Left lung (tissue), 10 donors: Measurements from ENCODE around the gene PTPRA. TPM values are rescaled to one million over a fixed set of nuclear protein-coding genes. Genes with fewer than 3 reads are reported as not detected.

Source experiments
- ATAC-seq: fragments of 200-7000 bp; cut with Tn5 transposase; one replicate; pipeline ENCODE4 v1.9.1; 2020; ENCODE audit warnings: moderate library complexity
- DNase-seq, 4 donors: peaks; one replicate each; pipeline ENCODE4 v3.0.0-alpha.2; 2013 to 2020
- H3K27ac ChIP-seq, 2 donors: fragments of 200-600 bp; sonication (generic) in 1 of 2; one replicate each; pipeline versions ENCODE4 v1.5.0 to v1.8.0; 2020 to 2021
- H3K27me3 ChIP-seq, 2 donors: fragments of 200-600 bp; sonication (generic) in 1 of 2; one replicate each; pipeline versions ENCODE4 v1.5.0 to v1.8.0; 2020 to 2021
- H3K36me3 ChIP-seq, 2 donors: fragments of 200-600 bp; sonication (generic) in 1 of 2; one replicate each; pipeline versions ENCODE4 v1.5.0 to v1.8.0; 2020 to 2021
- H3K4me1 ChIP-seq, 2 donors: fragments of 200-600 bp; one replicate each; pipeline ENCODE4 v1.8.0; 2021
- H3K4me3 ChIP-seq, 2 donors: fragments of 200-600 bp; sonication (generic) in 1 of 2; one replicate each; pipeline versions ENCODE4 v1.5.0 to v1.8.0; 2020 to 2021; ENCODE audit warnings: mild to moderate bottlenecking in 1 of 2
- H3K9me3 ChIP-seq, 2 donors: fragments of 200-600 bp; sonication (generic) in 1 of 2; one replicate each; pipeline versions ENCODE4 v1.5.0 to v1.8.0; 2020 to 2021
- intact Hi-C, 2 donors: fragments of 100-400 bp; cut with DNase I; formaldehyde crosslinking; loops; one replicate each; pipeline versions ENCODE4 v1.11.2 to v1.14.2; 2022
- polyA plus RNA-seq, 6 donors: library from polyadenylated mRNA; unstranded; fragments of 120-200 nt; gene quantifications; one replicate each; pipeline ENCODE4 v1.2.1, GENCODE V29; 2013; ENCODE audit not compliant: insufficient read length in 6 of 6
- total RNA-seq, 2 donors: library from RNA; stranded (reverse); fragmentation: NEBNext Ultra II Directional; extraction: Animal tissue kit (Norgen Biotek cat#: 25700); gene quantifications; one replicate each; pipeline ENCODE4 v1.2.1, GENCODE V29; 2021
- TF ChIP-seq, protein P1 (sequence below), 2 donors: fragments of 200-600 bp; sonication (generic) in 1 of 2; IDR thresholded peaks; one replicate each; pipeline versions ENCODE4 v1.5.0 to v1.8.0; 2021; ENCODE audit warnings: antibody characterized with exemption in 2 of 2
- donor health status: DM: no; HTN: yes; CAD: no.
- donor health status: DM: no; HTN: no; CAD: no.

Gene PTPRA
- total and polyA plus RNA-seq, 8 donors = 51.0 to 88.1 (median 78.6) TPM

DNA sequence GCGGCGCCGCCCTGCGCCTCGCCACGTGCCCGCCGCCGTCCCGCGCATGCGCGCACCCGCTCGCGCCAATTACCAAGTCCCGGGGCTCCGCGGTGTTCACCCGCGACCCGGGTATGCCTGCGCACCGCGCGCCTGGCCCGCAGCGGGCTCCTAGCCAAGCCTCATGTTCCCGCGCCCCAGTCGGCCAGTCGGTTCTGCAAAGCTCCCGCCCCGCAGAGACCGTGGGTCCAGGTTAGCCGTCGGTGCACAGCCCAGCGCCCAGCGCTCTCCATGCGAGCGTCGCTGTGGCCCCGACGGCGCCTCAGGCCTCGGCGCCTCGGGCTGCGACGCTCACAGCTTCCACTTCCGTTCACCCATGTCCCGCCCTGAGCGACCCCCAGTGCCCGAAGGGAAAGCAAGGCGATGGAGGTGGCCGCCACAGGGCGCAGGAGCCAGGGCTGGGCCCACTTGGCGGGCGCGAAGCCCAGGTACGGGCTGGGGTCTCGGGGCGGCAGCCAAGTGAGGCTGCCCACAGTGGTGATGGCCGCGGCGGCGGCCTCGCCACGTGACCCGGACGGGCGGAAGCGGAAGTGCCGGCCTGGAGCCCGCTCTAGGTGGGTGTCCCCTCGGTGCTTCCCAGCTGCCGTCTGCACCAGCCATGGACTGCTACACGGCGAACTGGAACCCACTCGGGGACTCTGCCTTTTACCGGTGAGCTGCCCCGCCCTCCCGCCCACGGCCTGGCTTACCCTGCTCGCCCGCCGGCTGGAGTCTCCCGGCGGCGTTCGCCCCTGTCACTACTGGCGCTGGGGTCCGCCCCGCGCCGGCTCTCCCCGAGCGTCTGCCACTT lies 32.9 kb upstream of the PTPRA start, which contains the start of the genes PCED1A and VPS16:
Gene PCED1A, minus strand, starts transcription at position 518 of the 829 bp plus-strand sequence. CDS start 743 bp downstream, outside the sequence.
Gene VPS16, plus strand, starts transcription at position 608 of the 829 bp plus-strand sequence. Its CDS starts 30 bp downstream, at position 638.
- TF ChIP-seq, protein P1, sequence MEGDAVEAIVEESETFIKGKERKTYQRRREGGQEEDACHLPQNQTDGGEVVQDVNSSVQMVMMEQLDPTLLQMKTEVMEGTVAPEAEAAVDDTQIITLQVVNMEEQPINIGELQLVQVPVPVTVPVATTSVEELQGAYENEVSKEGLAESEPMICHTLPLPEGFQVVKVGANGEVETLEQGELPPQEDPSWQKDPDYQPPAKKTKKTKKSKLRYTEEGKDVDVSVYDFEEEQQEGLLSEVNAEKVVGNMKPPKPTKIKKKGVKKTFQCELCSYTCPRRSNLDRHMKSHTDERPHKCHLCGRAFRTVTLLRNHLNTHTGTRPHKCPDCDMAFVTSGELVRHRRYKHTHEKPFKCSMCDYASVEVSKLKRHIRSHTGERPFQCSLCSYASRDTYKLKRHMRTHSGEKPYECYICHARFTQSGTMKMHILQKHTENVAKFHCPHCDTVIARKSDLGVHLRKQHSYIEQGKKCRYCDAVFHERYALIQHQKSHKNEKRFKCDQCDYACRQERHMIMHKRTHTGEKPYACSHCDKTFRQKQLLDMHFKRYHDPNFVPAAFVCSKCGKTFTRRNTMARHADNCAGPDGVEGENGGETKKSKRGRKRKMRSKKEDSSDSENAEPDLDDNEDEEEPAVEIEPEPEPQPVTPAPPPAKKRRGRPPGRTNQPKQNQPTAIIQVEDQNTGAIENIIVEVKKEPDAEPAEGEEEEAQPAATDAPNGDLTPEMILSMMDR (IDR thresholded peaks at IDR 0.05) = no peak
- Histone ChIP-seq H3K27me3 (no peaks in the 10 kb centered on the region), H3K36me3 (peaks cover 0 to 20% of the 10 kb centered on the region in 2 donors), H3K4me1 (peaks cover 3 to 20% of the 10 kb centered on the region in 2 donors), H3K27ac (peak within 1 kb of the TSS; percentile 83 to 96), H3K9me3 (no peaks in the 10 kb centered on the region), H3K4me3 (peak within 1 kb of the TSS; percentile 89 to 95)
- ATAC-seq (peak; percentile 99), DNase-seq (peak; percentile 85 to 97 (median 91))
- intact Hi-C loops = no loop called here

DNA sequence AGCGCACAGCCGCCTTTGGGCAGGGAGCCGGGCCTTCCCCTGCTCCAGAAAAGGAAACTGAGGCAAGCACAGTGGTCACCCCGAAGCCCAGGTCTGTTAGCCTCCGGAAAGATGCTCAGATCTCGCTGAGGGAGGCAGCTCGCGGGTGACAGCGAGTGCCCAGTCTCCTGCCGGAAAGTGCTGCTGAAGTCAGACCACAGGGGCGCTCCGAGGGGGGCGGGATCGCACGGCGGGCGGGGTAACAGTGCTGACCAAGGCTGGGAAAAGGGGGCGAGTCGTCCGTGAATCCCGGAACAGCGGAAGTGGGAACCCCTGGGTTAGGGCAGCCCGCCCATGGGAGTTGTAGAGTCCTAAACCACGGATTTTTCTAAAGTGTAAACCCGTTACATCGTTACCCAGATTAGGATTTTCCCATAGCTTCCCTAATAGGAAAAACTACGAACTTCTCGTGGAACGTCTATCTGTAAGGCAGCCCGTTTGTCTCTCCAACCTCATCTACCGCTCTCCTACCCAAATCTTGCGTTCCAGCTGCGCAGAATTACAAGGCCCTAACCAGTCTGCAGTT lies 32.2 kb upstream of the PTPRA start:
- Histone ChIP-seq H3K4me1 (peaks cover 3 to 20% of the 10 kb centered on the region in 2 donors), H3K9me3 (no peaks in the 10 kb centered on the region), H3K27me3 (no peaks in the 10 kb centered on the region), H3K4me3 (peak overlapping the region; percentile 89 to 95), H3K27ac (peak overlapping the region; percentile 83 to 96), H3K36me3 (peaks cover 0 to 15% of the 10 kb centered on the region in 2 donors)
- TF ChIP-seq, protein P1 (IDR thresholded peaks at IDR 0.05) = no peak
- peak; percentile 69 for ATAC-seq
- intact Hi-C loops = no loop called here
- peak; percentile 58 to 87 (median 64) for DNase-seq

DNA sequence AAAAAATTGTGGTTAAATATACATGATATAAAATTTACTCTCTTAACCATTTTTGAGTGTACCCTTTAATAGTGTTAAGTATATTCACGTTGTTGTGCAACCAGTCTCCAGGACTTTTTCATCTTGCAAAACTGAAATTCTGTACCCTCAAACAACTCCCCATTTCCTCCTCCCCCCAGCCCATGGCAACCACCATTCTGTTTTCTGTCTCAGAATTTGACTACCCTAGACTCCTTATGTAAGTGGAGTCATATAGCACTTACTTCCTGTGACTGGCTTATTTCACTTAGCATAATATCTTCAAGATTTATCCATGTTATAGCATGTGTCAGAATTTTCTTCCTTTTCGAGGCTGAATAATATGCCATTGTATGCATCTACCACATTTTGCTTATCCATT lies 27.7 kb upstream of the PTPRA start:
- DNase-seq = no peak
- intact Hi-C loops = no loop called here
- no peaks in the 10 kb centered on the region for H3K27me3 ChIP-seq
- H3K27ac ChIP-seq = no peak overlapping the region
- no peak overlapping the region for H3K4me3 ChIP-seq
- TF ChIP-seq, protein P1 (IDR thresholded peaks at IDR 0.05) = no peak
- H3K36me3 ChIP-seq = peaks cover 0 to 6% of the 10 kb centered on the region in 2 donors
- no peak for ATAC-seq
- H3K4me1 ChIP-seq = peaks cover 3 to 11% of the 10 kb centered on the region in 2 donors
- no peaks in the 10 kb centered on the region for H3K9me3 ChIP-seq

- intact Hi-C loops = no loop called here
- Histone ChIP-seq H3K4me1 (peaks cover under 1 to 6% of the 10 kb centered on the region in 2 donors), H3K4me3 (no peak overlapping the region), H3K27ac (no peak overlapping the region), H3K9me3 (no peaks in the 10 kb centered on the region), H3K27me3 (no peaks in the 10 kb centered on the region), H3K36me3 (peaks cover 0 to 6% of the 10 kb centered on the region in 2 donors)
- ATAC-seq = no peak
- TF ChIP-seq, protein P1 (IDR thresholded peaks at IDR 0.05) = no peak
- DNase-seq = no peak
Measured at GRCh38 chr20:2846698-2847097, 26.6 kb upstream of the PTPRA start.

DNA sequence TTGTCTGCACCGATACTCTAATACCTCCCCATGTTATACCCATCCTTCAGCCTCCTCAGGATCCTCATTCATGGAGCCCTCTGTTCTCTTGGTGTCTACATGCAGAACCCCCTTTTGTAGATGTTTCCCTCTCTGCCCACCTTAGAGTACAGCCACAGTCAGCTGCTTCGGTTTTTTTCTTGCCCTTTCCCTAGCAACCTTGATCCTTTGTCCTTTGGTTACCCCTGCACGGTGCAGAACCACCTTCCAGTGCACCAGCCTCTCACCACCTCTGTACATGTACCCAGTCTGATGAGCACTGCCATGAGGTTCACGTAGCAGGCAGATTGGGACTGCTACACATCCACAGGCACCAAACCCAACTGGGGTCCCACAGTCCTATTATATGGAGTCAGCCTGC lies 25.5 kb upstream of the PTPRA start:
- TF ChIP-seq, protein P1 (IDR thresholded peaks at IDR 0.05) = no peak
- H3K27me3 ChIP-seq = no peaks in the 10 kb centered on the region
- intact Hi-C loops = no loop called here
- DNase-seq = no peak
- H3K27ac ChIP-seq = no peak overlapping the region
- H3K36me3 ChIP-seq = peaks cover 0 to 6% of the 10 kb centered on the region in 2 donors
- H3K9me3 ChIP-seq = no peaks in the 10 kb centered on the region
- H3K4me3 ChIP-seq = no peak overlapping the region
- peaks cover 0 to 9% of the 10 kb centered on the region in 2 donors for H3K4me1 ChIP-seq
- ATAC-seq = no peak
